Panc1 (cell line): Measurements from ENCODE around the gene CAPN10. TPM values are rescaled to one million over a fixed set of nuclear protein-coding genes. Genes with fewer than 3 reads are reported as not detected.

Experiments
- ATAC-seq: fragments of 200-7000 bp; cut with Tn5 transposase; 2 replicates; pipeline ENCODE4 v1.9.1; 2020; ENCODE audit warnings: mild to moderate bottlenecking, moderate library complexity
- BruUV-seq: library from RNA; stranded (reverse); fragments of 400-500 nt; replicated peaks from 2 replicates; lab custom pipeline; 2021; lab: Mats Ljungman, UMichigan
- CTCF ChIA-PET: fragments of 300-600 bp; sonication (Branson Sonifier 250); formaldehyde crosslinking; loops from one replicate; lab custom pipeline; 2022; ENCODE audit warnings: antibody characterized with exemption; lab: Charles Lee
- POLR2A ChIA-PET: fragments of 300-600 bp; sonication (Branson Sonifier 250); formaldehyde crosslinking; loops from one replicate; lab custom pipeline; 2022; ENCODE audit warnings: antibody characterized with exemption; lab: Charles Lee
- DNase-seq: peaks from one replicate; pipeline ENCODE4 v3.0.0-alpha.2; 2010; ENCODE audit warnings: low read depth, low spot score
- H3K27ac ChIP-seq: 2 replicates; pipeline ENCODE4 v1.5.1; 2011; ENCODE audit warnings: mild to moderate bottlenecking, low read length, inconsistent platforms
- H3K27me3 ChIP-seq: fragments of 200-500 bp; sonication (Bioruptor generic); 2 replicates; pipeline ENCODE4 v1.6.0; 2014; ENCODE audit warnings: low read length, inconsistent platforms; ENCODE audit not compliant: control insufficient read depth, insufficient read depth
- H3K36me3 ChIP-seq: fragments of 200-500 bp; sonication (Bioruptor generic); 2 replicates; pipeline ENCODE4 v1.5.1; 2014; ENCODE audit warnings: inconsistent platforms, mild to moderate bottlenecking, low read length, moderate library complexity; ENCODE audit not compliant: control insufficient read depth, insufficient read depth
- H3K4me1 ChIP-seq: 2 replicates; pipeline ENCODE4 v1.5.1; 2011; ENCODE audit warnings: inconsistent platforms, mild to moderate bottlenecking, low read length, moderate library complexity; ENCODE audit not compliant: control insufficient read depth, insufficient read depth
- H3K4me3 ChIP-seq, 2 experiments: 2 replicates each; pipeline ENCODE4 v1.5.1; 2011 to 2012; ENCODE audit warnings: low read depth in 2 of 2, low read length in 2 of 2, mild to moderate bottlenecking in 2 of 2, inconsistent platforms in 1 of 2, moderate library complexity in 1 of 2
- H3K9me3 ChIP-seq: fragments of 200-500 bp; sonication (Bioruptor generic); 2 replicates; pipeline ENCODE4 v1.5.1; 2014; ENCODE audit warnings: low read depth, mild to moderate bottlenecking, inconsistent platforms, low read length, moderate library complexity; ENCODE audit not compliant: control insufficient read depth, insufficient read depth
- POLR2AphosphoS5 ChIP-seq: IDR thresholded peaks from 2 replicates; pipeline ENCODE4 v1.6.1; 2012; ENCODE audit warnings: mild to moderate bottlenecking, low read depth, low read length, moderate library complexity
- SIN3A ChIP-seq: IDR thresholded peaks from 2 replicates; pipeline ENCODE4 v1.6.1; 2012; ENCODE audit warnings: low read depth, mild to moderate bottlenecking, low read length, moderate library complexity, borderline replicate concordance; ENCODE audit not compliant: insufficient read depth
- TCF7L2 ChIP-seq: IDR thresholded peaks from 2 replicates; pipeline ENCODE4 v1.6.1; 2011; ENCODE audit warnings: mild to moderate bottlenecking, low read depth, low read length, inconsistent platforms
- in situ Hi-C: cut with HindIII; loops from 2 replicates; pipeline ENCODE4 v1.10.0; 2016; ENCODE audit warnings: low sequenced_read_pairs, low pct_unique_long_range_greater_than_20kb
- intact Hi-C: fragments of 100-400 bp; cut with micrococcal nuclease; formaldehyde crosslinking; loops from one replicate; pipeline ENCODE4 v1.10.0; 2022; ENCODE audit not compliant: unreplicated experiment
- total RNA-seq: library from RNA; stranded (reverse); gene quantifications from one replicate; pipeline ENCODE4 v1.2.1, GENCODE V29; 2021; ENCODE audit not compliant: unreplicated experiment
- TF ChIP-seq, protein P1 (sequence below): fragments of 450-650 bp; IDR thresholded peaks from 2 replicates; pipeline ENCODE4 v1.5.1; 2017; ENCODE audit warnings: mild to moderate bottlenecking
- TF ChIP-seq, protein P2 (sequence below), 2 experiments: IDR thresholded peaks; 2 replicates each; pipeline ENCODE4 v1.6.1; 2011 to 2012; ENCODE audit warnings: low read depth in 2 of 2, control low read depth in 1 of 2, low read length in 1 of 2, mild to moderate bottlenecking in 1 of 2, moderate library complexity in 1 of 2; ENCODE audit not compliant: insufficient read depth in 1 of 2

CAPN10 gene
- total RNA-seq, 1 experiment from 2014 or later: 38.6 TPM

GRCh38 chr2:240644171-240644651, 57.7 kb downstream of the CAPN10 start:
- Histone ChIP-seq H3K27me3 (no peaks in the 10 kb centered on the region; the same call in 1 of the 2 replicates), H3K9me3 (no peaks in the 10 kb centered on the region), H3K4me3 (no peak overlapping the region), H3K36me3 (no peaks in the 10 kb centered on the region), H3K4me1 (no peaks in the 10 kb centered on the region), H3K27ac (no peak overlapping the region)
- CTCF ChIA-PET: interaction anchor here (0.5 kb wide), 1 partner anchor 379 kb away, joined by 7 read pairs; no protein-coding TSS in a partner anchor
- POLR2A ChIA-PET: no interaction called here
- in situ Hi-C loops (no loop called here), intact Hi-C loops (no loop called here)
- no peak for ATAC-seq
- no peak for DNase-seq
- TF ChIP-seq POLR2AphosphoS5 (no peak), SIN3A (no peak), TCF7L2 (no peak)
- TF ChIP-seq, protein P1, sequence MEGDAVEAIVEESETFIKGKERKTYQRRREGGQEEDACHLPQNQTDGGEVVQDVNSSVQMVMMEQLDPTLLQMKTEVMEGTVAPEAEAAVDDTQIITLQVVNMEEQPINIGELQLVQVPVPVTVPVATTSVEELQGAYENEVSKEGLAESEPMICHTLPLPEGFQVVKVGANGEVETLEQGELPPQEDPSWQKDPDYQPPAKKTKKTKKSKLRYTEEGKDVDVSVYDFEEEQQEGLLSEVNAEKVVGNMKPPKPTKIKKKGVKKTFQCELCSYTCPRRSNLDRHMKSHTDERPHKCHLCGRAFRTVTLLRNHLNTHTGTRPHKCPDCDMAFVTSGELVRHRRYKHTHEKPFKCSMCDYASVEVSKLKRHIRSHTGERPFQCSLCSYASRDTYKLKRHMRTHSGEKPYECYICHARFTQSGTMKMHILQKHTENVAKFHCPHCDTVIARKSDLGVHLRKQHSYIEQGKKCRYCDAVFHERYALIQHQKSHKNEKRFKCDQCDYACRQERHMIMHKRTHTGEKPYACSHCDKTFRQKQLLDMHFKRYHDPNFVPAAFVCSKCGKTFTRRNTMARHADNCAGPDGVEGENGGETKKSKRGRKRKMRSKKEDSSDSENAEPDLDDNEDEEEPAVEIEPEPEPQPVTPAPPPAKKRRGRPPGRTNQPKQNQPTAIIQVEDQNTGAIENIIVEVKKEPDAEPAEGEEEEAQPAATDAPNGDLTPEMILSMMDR: no peak
- TF ChIP-seq, protein P2, sequence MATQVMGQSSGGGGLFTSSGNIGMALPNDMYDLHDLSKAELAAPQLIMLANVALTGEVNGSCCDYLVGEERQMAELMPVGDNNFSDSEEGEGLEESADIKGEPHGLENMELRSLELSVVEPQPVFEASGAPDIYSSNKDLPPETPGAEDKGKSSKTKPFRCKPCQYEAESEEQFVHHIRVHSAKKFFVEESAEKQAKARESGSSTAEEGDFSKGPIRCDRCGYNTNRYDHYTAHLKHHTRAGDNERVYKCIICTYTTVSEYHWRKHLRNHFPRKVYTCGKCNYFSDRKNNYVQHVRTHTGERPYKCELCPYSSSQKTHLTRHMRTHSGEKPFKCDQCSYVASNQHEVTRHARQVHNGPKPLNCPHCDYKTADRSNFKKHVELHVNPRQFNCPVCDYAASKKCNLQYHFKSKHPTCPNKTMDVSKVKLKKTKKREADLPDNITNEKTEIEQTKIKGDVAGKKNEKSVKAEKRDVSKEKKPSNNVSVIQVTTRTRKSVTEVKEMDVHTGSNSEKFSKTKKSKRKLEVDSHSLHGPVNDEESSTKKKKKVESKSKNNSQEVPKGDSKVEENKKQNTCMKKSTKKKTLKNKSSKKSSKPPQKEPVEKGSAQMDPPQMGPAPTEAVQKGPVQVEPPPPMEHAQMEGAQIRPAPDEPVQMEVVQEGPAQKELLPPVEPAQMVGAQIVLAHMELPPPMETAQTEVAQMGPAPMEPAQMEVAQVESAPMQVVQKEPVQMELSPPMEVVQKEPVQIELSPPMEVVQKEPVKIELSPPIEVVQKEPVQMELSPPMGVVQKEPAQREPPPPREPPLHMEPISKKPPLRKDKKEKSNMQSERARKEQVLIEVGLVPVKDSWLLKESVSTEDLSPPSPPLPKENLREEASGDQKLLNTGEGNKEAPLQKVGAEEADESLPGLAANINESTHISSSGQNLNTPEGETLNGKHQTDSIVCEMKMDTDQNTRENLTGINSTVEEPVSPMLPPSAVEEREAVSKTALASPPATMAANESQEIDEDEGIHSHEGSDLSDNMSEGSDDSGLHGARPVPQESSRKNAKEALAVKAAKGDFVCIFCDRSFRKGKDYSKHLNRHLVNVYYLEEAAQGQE (IDR thresholded peaks at IDR 0.05; ENCODE audit: insufficient read depth in 1 of 2, low read depth in 2 of 2, low read length in 1 of 2): no peak
- BruUV-seq: no TSS peak

- Histone ChIP-seq H3K27ac (no peak overlapping the region), H3K4me1 (no peaks in the 10 kb centered on the region), H3K4me3 (no peak overlapping the region), H3K36me3 (no peaks in the 10 kb centered on the region), H3K9me3 (no peaks in the 10 kb centered on the region), H3K27me3 (peaks cover 4% of the 10 kb centered on the region)
- no TSS peak for BruUV-seq
- DNase-seq: no peak
- intact Hi-C loops (no loop called here), in situ Hi-C loops (no loop called here)
- CTCF ChIA-PET: no interaction called here
- POLR2A ChIA-PET: no interaction called here
- TF ChIP-seq POLR2AphosphoS5 (no peak), SIN3A (no peak), TCF7L2 (no peak)
- TF ChIP-seq, protein P2 (IDR thresholded peaks at IDR 0.05; ENCODE audit: insufficient read depth in 1 of 2, low read depth in 2 of 2, low read length in 1 of 2): no peak
- TF ChIP-seq, protein P1: no peak
- ATAC-seq: no peak
Observed at GRCh38 chr2:240644859-240645301, 58.3 kb downstream of the CAPN10 start.
